Activated T-cell treated with anti-CD3 and anti-CD28 coated beads, Interleukin-2, amount 50 U/mL, for 1 hour (primary cell): ENCODE measurements around the gene MTHFD2.

Experiments used
- DNase-seq: peaks from one replicate; pipeline ENCODE4 v3.0.0-alpha.2; 2020

MTHFD2 gene

DNA sequence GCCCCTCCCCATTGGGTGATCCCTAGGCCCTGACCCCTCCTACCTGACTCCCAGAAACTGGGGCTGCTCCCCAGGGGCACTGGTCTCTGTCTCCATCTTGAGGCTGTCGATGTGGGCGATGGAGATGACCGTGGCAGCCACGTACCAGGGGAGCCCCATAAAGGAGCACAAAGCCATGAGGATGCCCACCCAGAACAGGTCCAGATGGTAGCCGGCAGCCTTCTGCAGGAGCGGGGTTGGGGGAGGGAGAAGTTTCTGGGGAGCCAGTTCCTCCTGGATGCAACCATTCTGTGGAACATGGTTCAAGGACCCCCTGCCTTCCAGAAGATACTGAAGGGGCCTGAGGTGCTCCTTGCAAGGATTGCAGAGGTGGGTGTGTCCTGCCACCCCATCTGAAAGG lies 34.0 kb downstream of the MTHFD2 start:
- no peak for DNase-seq

- DNase-seq: no peak
Observed at GRCh38 chr2:74233648-74234047, 35.2 kb downstream of the MTHFD2 start.

- no peak for DNase-seq
Observed at GRCh38 chr2:74235041-74235440, 36.6 kb downstream of the MTHFD2 start.

DNA sequence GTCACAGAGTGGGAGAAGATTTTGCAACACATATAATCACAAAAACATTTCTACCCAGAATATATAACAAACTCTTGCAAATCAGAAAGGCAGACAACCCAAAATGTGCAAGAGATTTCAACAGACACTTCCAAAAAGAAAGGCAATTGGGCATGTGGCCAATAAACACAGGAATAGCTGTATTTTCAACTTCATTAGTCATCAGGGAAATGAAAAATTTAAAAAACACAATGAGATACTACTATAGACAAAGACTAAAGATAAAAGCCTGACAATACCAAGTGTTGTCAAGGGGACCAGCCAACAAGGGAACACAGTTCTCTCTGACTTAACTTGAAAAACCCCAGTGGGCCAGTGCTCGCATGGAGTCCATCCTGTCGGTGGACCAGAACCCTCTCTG lies 40.5 kb downstream of the MTHFD2 start:
- DNase-seq: no peak

GRCh38 chr2:74239346-74239745 lies 40.9 kb downstream of the MTHFD2 start:
- DNase-seq: no peak

- DNase-seq: no peak
Observed at GRCh38 chr2:74242354-74243071, 44.1 kb downstream of the MTHFD2 start.

GRCh38 chr2:74244286-74244685 lies 45.9 kb downstream of the MTHFD2 start:
- DNase-seq: no peak

DNA sequence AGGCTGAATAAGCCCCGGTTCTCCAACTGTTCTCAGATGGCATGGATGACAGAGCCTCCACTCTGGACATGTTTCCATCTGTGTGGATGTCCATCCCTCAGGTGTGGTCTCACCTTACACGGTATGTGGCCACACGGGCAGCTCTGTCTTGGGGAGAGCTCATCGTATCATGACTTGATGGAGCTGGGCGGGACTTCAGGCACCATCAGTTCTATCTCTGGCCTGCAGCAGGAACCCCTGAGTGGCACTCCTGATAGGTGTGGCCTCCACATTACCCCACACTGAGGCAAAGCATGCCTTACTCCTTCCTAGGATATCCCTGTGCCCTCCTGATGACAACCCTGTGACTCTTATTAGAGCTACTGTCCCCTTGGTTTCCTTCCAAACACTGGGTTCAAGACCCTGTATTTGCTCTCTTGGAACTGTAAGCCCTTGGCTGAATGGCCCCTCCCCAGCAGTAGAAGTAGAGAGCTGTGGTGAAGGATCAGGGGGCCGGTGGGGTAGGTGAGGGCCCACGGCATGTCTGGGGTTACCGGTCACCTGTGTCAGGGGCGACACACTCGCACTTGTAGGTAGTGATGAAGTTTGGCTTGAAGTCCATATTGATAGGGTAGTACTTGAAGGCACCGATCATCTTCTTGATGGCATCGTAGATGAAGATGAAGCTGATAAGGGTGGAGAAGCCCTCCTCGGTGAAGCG lies 48.2 kb downstream of the MTHFD2 start:
- no peak for DNase-seq

DNA sequence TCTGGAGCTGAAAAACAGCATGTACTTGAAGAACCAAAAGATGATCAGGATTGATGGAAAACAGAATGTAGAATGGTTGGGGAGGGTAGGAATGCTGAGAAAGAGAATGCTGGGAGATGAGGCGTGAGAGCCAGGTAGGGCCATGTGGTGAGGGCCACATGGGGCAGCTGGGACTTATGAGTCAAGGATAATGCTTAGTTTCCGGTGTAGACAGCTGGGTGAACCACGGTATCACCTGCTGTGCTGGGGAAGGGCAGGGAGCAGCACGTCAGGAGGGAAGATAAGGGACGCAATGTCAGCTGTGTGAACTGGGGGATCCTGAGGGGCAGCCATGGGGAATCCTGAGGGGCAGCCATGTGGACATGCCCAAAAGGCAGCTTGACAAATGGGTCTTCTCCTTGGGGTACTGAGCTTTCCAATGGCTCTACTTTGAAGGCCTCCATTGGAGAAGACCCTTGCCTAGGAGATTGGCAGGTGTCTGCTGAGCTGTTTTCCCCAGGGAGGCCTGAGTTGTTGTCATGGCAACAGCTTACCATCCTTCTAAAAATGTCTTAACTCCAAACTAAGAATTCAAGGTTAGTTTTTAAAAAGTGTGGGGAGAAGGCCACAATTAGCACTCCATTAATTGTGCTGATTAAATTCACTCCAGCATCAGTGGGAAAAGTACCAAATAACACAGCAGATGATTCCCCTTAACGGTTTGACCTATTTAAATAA lies 51.1 kb downstream of the MTHFD2 start:
- DNase-seq: no peak

- DNase-seq: peak; percentile 65
Observed at GRCh38 chr2:74250189-74250631, 51.8 kb downstream of the MTHFD2 start.

DNA sequence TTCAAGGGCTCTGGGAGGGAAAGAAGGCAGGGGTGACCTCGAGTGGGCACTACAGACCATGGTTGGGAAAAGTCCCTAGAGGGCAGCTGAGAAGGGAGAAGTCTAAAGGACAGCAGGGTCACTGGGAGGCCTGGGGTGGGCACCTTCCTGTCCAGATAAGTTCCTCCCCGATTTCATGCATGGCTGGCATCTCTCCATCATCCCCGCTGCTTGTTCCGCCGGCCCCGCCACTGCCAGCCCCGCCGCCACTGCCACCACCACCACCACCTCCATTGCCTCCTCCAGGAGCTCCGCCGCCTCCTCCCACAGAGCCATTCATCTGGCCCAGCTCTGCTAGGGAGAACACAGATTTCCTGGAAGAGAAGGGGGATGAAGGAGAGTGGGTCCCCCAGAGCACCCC lies 53.6 kb downstream of the MTHFD2 start:
- DNase-seq: no peak

DNA sequence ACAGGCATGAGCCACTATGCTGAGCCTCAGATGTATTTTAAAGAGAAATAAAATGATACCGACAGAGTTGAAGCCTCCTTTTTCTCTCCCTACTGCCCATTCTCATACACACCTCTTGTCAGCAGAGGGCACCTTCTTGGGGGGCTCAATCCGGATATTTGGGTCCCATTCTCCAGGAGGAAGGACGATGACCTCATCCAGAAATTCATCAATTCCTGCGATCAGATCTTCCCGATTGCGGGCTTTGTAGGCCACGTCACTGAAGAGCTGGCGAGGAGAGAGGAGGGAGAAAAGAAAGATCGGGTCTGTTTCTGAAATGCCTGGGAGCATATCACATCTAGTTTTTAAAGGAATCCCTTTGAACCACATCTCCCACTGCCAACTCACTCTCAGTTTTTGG lies 54.4 kb downstream of the MTHFD2 start:
- DNase-seq: no peak

DNA sequence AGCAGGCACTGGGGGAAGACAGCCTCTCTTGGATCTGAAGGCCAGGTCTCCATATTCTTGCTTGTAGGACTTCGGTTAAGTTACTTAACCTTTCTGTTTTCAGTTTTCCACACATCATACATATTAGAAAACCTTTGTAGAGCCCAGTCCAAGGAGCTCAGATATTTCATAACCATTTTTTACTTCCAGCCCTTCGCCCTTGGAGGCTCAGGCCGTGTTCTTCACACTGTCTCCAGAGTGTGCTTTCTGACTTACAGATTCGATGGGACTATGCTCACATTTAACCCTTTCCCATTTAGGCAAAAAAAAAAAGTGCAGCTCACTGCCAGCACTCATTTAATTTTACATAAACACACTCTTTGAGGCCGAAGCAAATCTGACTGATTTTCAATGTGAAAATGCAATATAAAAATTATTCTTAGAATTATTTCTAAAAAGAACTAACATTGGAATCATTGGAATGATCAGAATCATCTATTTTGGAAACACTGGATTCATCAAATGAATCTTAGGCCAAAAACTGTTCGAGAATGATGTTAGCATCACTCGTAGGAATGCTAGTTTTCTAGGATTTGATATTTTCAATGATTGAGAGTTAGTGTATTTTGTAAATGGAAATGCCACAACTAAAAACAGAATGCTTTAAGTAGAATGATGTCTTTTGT lies 55.0 kb downstream of the MTHFD2 start:
- DNase-seq: no peak

DNA sequence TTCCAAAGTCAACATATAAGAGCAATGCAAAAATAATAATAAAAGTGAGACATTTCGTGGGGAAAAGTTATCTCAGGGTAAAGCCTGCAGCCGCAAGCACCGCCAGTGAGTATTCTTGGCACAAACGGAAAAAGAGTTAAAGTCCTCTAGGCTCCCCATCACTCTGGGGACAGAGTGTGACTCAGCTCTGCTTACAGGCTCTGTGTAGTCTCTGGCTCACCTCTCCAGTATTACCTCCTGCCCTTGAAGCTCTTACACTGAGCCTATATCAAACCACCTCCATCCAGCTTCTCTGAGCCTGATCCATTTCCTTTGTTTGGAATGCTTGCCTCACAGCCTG lies 55.5 kb downstream of the MTHFD2 start:
- DNase-seq: no peak

DNA sequence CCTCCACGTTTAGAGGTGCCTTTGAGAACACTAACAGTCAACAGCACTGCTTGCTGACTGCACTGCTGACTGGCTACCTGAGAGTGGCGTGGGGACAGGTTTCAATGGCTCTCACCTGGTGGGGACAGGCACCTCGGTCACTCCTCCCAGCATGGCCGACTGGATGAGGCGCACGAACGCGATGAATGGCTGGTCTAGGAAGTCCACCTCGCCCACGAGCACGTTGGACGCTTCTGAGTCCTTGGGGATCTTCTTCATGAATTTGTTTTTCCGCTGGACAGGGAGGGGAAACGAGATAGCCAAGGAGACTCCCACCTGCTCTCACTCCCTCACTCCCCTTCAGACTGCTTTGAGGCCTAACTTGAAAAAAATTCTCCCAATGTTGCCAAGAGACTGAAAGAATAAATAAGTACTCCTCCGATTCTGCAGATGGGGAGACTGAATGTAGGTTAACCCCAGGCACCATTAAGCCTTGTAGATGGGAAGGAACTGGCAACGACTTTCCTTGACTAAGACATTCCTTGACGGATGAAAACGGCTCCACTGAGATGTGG lies 57.3 kb downstream of the MTHFD2 start:
- no peak for DNase-seq

DNA sequence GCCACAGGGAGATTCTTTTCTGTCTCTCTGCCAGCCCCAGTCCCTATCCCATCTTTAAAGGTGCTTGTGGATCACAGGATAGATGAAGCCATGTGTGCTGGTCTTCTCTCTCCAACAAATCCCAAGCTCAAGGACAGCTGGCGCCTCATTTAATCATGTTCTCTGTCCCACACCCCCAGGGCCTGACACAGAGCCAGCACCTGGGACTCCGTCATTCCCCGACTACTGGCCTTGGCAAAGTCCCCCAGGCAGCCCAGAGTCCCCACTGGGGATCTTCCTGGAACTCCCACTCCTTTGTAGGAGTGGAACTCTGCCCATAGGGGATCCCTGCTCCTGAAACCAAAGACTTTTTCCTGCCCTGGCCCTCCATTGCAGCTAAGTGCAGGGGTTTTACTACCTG lies 60.8 kb downstream of the MTHFD2 start:
- no peak for DNase-seq

GRCh38 chr2:74259733-74260132 lies 61.3 kb downstream of the MTHFD2 start:
- no peak for DNase-seq

DNA sequence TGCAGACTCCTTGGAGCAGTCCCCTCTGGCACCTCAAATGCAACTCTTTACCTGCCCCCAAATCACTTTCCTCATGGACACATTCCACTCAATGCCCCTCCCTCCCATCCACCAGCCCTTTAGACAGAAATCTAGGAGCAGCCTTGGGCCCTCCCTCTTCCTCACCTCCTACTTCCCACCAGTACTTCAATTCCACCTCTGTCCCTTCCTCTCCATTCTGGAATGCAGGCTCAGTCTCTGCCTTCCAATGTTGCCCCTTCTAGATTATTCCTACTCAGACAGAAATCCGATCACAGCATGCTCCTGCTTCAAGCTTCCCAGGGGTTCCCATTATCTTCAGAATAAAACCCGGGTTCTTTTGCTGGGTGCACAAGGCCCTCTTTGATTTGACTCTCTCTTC lies 62.1 kb downstream of the MTHFD2 start:
- DNase-seq: no peak

GRCh38 chr2:74261204-74261864 lies 62.9 kb downstream of the MTHFD2 start:
- no peak for DNase-seq

DNA sequence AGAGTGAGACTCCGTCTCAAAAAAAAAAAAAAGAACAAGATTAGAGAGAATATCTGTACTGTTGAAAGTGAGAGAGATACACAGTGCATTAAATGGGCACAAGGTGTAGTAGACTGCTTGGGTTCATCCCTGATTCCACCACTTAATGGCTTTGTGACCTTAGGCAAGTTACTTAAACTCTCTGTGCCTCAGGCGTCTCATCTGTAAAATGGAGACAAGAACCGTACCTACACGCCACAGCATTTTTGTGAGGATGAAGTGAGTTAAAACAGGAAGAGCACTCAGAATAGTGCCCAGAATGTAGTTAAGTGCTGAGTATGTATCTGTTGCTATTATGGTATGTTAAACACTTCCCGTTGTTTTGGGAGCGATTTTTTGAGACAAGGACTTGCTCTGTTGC lies 64.3 kb downstream of the MTHFD2 start:
- no peak for DNase-seq

- DNase-seq: no peak
Observed at GRCh38 chr2:74264281-74264680, 65.9 kb downstream of the MTHFD2 start.

- DNase-seq: peak; percentile 50
Observed at GRCh38 chr2:74267068-74267467, 68.7 kb downstream of the MTHFD2 start.
